ENCODE measurements around the gene SPO11. TPM values are rescaled to one million over a fixed set of nuclear protein-coding genes. Genes with fewer than 3 reads are reported as not detected.

Gene SPO11
- total and polyA plus RNA-seq, 2 of the 8 experiments (the other 6 are each of a cell fraction or from before 2014, with no cell fraction given), result not detected

GRCh38 chr20:57313951-57314350 is 15.7 kb upstream of the SPO11 start (continued):
- TF ChIP-seq, protein P1, sequence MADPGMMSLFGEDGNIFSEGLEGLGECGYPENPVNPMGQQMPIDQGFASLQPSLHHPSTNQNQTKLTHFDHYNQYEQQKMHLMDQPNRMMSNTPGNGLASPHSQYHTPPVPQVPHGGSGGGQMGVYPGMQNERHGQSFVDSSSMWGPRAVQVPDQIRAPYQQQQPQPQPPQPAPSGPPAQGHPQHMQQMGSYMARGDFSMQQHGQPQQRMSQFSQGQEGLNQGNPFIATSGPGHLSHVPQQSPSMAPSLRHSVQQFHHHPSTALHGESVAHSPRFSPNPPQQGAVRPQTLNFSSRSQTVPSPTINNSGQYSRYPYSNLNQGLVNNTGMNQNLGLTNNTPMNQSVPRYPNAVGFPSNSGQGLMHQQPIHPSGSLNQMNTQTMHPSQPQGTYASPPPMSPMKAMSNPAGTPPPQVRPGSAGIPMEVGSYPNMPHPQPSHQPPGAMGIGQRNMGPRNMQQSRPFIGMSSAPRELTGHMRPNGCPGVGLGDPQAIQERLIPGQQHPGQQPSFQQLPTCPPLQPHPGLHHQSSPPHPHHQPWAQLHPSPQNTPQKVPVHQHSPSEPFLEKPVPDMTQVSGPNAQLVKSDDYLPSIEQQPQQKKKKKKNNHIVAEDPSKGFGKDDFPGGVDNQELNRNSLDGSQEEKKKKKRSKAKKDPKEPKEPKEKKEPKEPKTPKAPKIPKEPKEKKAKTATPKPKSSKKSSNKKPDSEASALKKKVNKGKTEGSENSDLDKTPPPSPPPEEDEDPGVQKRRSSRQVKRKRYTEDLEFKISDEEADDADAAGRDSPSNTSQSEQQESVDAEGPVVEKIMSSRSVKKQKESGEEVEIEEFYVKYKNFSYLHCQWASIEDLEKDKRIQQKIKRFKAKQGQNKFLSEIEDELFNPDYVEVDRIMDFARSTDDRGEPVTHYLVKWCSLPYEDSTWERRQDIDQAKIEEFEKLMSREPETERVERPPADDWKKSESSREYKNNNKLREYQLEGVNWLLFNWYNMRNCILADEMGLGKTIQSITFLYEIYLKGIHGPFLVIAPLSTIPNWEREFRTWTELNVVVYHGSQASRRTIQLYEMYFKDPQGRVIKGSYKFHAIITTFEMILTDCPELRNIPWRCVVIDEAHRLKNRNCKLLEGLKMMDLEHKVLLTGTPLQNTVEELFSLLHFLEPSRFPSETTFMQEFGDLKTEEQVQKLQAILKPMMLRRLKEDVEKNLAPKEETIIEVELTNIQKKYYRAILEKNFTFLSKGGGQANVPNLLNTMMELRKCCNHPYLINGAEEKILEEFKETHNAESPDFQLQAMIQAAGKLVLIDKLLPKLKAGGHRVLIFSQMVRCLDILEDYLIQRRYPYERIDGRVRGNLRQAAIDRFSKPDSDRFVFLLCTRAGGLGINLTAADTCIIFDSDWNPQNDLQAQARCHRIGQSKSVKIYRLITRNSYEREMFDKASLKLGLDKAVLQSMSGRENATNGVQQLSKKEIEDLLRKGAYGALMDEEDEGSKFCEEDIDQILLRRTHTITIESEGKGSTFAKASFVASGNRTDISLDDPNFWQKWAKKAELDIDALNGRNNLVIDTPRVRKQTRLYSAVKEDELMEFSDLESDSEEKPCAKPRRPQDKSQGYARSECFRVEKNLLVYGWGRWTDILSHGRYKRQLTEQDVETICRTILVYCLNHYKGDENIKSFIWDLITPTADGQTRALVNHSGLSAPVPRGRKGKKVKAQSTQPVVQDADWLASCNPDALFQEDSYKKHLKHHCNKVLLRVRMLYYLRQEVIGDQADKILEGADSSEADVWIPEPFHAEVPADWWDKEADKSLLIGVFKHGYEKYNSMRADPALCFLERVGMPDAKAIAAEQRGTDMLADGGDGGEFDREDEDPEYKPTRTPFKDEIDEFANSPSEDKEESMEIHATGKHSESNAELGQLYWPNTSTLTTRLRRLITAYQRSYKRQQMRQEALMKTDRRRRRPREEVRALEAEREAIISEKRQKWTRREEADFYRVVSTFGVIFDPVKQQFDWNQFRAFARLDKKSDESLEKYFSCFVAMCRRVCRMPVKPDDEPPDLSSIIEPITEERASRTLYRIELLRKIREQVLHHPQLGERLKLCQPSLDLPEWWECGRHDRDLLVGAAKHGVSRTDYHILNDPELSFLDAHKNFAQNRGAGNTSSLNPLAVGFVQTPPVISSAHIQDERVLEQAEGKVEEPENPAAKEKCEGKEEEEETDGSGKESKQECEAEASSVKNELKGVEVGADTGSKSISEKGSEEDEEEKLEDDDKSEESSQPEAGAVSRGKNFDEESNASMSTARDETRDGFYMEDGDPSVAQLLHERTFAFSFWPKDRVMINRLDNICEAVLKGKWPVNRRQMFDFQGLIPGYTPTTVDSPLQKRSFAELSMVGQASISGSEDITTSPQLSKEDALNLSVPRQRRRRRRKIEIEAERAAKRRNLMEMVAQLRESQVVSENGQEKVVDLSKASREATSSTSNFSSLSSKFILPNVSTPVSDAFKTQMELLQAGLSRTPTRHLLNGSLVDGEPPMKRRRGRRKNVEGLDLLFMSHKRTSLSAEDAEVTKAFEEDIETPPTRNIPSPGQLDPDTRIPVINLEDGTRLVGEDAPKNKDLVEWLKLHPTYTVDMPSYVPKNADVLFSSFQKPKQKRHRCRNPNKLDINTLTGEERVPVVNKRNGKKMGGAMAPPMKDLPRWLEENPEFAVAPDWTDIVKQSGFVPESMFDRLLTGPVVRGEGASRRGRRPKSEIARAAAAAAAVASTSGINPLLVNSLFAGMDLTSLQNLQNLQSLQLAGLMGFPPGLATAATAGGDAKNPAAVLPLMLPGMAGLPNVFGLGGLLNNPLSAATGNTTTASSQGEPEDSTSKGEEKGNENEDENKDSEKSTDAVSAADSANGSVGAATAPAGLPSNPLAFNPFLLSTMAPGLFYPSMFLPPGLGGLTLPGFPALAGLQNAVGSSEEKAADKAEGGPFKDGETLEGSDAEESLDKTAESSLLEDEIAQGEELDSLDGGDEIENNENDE (IDR thresholded peaks at IDR 0.05; ENCODE audit: insufficient replicate concordance, low read length), result no peak
- no peak for TF ChIP-seq CEBPB (IDR thresholded peaks at IDR 0.05; ENCODE audit: low read depth, low read length)
- TF ChIP-seq SP1 (IDR thresholded peaks at IDR 0.05; ENCODE audit: low read depth, low read length), result no peak
- TF ChIP-seq SIX5 (IDR thresholded peaks at IDR 0.05; ENCODE audit: low read depth, low read length), result no peak
- TF ChIP-seq KDM4A (IDR thresholded peaks at IDR 0.05; ENCODE audit: low read depth, low read length, severe bottlenecking), result no peak
- TF ChIP-seq SUZ12 (IDR thresholded peaks at IDR 0.05; ENCODE audit: low read length), result no peak

Data from H1 (cell line).